Stimulated activated CD4-positive, alpha-beta T cell treated with anti-CD3 and anti-CD28 coated beads, Interleukin-15, amount 100 ng/mL, for 48 hours (primary cell): ENCODE data around the gene PLA2G4C.

Source experiments
- DNase-seq, 2 donors: peaks; one replicate each; pipeline ENCODE4 v3.0.0-alpha.2; 2020; ENCODE audit warnings: low read depth in 2 of 2

Gene PLA2G4C

GRCh38 chr19:48060381-48060780 lies 50.2 kb downstream of the PLA2G4C start:
- no peak for DNase-seq

DNA sequence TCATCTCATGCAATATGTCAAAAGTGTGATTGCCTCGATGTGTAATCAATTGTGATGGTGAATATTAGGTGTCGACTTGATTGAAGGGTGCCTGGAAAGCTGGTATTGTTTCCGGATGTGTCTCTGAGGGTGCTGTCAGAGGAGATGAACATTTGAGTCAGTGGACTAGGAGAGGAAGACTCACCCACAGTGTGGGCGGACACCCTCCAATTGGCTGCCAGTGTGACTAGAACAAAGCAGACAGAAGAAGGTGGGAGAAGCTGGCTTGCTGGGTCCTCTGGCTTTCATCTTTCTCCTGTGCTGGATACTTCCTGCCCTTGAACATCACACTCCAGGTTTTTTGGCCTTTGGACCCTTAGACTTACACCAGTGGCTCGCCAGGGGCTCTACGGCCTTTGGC lies 51.3 kb downstream of the PLA2G4C start:
- no peak for DNase-seq

DNA sequence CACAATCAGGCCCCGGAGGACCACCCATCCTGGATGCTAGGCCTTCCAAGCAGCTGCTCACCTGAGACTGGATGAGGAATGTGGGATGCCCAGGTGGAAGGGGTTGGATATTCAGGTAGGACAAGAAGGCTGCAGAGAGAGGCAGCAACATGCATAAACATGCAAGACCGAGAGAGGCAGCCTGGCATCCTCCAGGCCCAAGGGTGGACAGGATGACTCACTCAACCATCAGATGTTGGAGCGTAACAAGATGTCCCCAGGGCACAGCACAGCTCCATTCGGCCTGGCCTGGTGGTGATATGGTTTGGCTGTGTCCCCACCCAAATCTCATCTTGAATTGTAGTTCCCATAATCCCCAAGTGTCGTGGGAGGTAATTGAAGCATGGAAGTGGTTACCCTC lies 56.8 kb downstream of the PLA2G4C start:
- DNase-seq, result no peak

GRCh38 chr19:48053076-48053475 lies 57.5 kb downstream of the PLA2G4C start:
- DNase-seq, result no peak

- no peak for DNase-seq
These were observed 59.1 kb downstream of the PLA2G4C start for GRCh38 chr19:48051335-48052033.

DNA sequence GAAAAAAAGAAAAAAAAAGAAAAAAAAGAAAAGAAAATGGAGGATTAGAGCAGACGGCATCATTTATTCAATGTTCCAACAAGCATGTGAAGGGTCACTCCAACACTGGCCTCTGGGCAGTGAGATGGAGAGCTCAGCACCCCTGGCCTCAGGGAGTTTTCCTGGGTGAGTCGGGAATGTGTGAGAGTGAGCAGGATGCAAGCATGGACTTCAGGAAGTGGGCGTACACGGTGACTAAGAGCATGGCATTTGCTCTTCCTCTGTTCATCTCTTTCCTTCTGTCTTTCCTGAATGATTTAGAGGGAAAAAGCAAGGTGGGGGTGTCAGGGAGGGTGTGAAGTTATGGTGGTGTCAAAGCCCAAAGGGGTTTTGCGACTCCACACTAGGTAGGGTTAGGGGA lies 66.1 kb downstream of the PLA2G4C start:
- DNase-seq, result no peak

GRCh38 chr19:48043675-48044258 lies 66.8 kb downstream of the PLA2G4C start, which contains the start of gene CABP5:
Gene CABP5, minus strand, starts transcription at chr19:48044079. Its CDS starts 157 bp downstream, at chr19:48043922.
- no peak for DNase-seq

- no peak for DNase-seq
These were observed 68.6 kb downstream of the PLA2G4C start for GRCh38 chr19:48041877-48042580.

GRCh38 chr19:48036765-48037164 lies 73.9 kb downstream of the PLA2G4C start:
- no peak for DNase-seq

DNA sequence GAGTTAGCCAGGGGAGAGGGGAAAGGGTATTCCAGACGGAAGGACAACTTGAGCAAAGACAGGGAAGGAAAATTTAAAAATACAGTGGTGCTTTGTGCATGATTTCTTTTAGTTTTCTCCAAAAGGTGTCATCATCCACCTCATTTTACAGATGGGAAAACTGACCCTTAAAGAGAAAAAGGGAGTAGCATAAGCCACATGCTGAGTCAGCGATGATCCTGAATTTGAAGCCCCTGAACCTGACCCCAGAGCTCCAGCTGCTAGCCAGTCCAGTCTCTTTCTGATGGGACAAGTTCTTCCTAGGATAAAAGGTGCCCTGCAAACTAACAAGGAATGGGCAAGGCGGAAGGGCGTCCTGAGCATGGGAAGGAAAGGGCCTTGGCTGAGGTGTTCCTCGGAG lies 77.0 kb downstream of the PLA2G4C start:
- DNase-seq, result no peak

- no peak for DNase-seq
These were observed 80.5 kb downstream of the PLA2G4C start for GRCh38 chr19:48030073-48030472.

DNA sequence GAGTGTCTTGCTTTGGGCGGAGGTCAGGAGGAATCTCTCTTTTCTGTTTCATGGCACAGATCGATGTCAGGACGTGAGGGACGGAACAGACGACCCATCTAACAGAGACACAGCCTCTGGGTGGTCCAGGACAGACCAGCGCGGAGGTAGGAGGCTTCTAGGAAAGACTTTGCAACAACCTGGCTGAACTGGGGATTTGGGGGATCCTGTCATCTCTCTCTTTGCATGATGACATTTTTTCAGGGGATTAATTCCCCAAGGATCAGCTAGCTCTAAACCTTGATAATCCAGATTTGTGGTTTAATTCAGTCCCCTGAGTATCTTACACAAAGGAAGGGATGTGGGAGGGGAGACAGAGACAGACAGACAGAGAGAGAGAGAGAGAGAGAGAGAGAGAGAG lies 81.2 kb downstream of the PLA2G4C start:
- DNase-seq, result no peak

DNA sequence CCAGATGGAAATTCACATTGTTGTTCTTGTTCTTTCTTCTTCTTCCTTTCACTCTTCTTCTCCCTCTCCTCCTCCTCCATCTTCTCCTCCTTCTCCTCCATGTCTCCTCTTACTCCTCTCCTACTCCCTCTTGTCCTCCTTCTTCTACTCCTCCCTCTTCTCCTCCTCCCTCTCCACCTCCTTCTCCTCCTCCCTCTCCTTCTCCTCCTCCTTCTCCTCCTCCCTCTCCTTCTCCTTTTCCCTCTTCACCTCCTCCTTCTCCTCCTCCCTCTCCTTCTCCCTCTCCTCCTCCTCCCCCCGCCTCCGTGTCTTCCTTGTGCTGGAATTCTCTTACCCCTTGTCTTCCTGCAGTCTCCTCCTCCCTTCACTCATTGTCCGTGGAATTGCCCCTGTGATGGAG lies 85.1 kb downstream of the PLA2G4C start:
- no peak for DNase-seq

DNA sequence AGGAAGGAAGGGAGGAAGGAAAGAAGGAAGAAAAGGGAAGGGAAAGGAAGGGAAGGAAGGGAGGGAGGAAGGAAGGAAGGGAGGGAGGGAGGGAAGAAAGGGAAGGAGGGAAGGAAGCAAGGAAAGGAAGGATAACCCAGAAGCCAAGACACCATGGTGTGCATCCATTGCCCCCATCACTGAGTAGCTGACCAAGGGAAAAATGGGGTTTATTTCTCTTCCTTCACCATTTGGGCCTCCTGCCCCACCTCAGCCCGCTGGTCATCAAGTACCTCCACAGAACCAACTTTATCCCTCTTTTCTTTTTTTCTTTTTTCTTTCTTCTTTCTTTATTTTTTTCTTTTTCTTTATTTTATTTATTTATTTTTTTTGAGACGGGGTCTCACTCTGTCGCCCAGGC lies 87.1 kb downstream of the PLA2G4C start:
- DNase-seq, result no peak

DNA sequence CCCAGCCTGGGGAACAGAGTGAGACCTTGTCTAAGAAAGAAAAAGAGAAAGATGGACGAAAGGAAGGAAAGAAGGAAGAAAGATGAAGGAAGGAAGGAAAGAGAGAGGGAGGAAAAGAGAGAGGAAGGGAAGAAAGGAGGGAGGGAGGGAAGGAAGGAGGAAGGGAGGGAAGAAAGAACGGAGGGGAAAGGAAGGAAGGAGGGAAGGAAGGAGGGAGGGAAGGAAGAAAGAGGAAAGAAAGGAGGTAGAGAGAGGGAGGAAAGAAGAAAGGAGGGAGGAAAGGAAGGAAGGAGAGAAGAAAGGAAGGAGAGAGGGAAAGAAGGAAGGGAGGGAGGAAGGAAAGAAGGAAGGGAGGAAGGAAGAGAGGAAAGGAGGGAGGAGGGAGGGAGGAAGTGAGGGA lies 87.6 kb downstream of the PLA2G4C start:
- no peak for DNase-seq

- DNase-seq, result no peak
These were observed 89.9 kb downstream of the PLA2G4C start for GRCh38 chr19:48020686-48021085.

DNA sequence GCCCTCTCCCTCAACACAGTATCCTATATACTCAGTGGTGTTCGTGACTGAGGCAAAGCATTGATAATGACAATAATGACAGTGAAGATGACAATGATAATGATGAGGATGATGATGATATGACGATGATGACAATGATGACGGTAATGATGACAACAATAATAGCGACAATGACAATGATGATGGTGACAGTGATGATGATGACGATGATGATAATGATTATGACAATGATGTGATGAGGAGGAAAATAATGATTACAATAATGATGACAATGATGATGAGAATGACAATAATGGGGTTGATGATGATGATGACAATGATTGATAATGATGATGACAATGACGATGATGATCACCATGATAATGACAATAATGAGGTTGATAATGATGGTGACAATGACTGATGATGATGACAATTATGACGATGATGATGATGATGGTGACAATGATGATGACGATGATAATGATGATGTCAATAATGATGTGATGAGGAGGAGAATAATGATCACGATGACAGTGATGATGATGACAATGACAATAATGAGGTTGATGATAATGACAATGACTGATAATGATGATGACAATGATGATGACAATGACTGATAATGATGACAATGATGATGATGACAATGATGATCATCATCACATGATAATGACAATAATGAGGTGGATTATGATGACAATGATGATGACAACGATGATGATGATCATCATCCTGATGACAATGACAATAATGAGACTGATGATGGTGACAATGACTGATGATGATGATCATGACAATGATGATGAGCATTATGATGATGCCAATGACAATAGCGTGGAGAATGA lies 99.5 kb downstream of the PLA2G4C start:
- DNase-seq, result no peak

GRCh38 chr19:48006762-48007161 lies 103.9 kb downstream of the PLA2G4C start:
- no peak for DNase-seq

DNA sequence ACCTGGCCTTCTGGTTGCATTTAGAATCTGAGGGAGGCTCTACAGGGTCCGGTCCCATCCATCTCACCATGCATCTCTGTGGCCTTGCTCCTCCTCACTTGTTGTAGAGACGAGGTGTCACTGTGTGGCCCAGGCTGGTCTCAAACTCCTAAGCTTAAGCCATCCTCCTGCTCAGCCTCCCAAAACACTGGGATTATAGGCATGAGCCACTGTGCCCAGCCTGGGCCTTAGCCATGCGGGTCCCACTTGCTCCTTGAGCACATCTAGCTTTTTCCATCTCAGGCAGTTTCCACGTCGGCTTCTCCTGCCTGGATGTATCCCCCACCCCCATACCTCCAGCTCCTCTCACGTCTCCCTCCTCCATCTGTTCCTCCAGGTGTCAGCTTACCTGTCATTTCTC lies 106.4 kb downstream of the PLA2G4C start:
- DNase-seq, result no peak

DNA sequence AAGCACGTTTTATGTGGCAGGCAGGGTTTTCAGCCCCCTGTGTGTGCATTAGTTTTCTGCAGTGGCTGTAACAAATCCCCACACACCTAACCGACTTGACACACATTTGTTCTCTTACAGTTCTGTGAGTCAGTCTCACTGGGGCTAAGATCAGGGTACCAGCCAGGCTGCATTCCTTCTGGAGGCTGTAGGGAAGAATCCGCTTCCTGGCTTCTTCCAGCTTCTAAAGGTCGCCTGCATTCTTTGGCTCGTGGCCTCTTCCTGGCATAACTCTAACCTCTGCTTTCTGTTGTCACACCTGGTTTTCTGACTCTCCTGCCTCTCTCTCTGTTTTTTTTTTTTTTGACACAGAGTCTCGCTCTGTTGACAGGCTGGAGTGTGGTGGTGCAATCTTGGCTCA lies 109.8 kb downstream of the PLA2G4C start:
- DNase-seq, result no peak

- no peak for DNase-seq
These were observed 111.8 kb downstream of the PLA2G4C start for GRCh38 chr19:47998800-47999199.
